K562 treated with DMSO at 1 percent for 12 hours (cell line): Measurements from ENCODE around the gene RDH14. TPM values are rescaled to one million over a fixed set of nuclear protein-coding genes. Genes with fewer than 3 reads are reported as not detected.

ENCODE experiments used
- total RNA-seq: library from RNA; unstranded; fragments of 300-600 nt; gene quantifications from 2 replicates; pipeline ENCODE4 v1.2.3, GENCODE V29; 2022; ENCODE audit not compliant: insufficient read depth

Gene RDH14
- total RNA-seq: 10.7 and 19.2 TPM in 2 replicates

GRCh38 chr2:18560031-18560796, at the start of gene RDH14:
TSS of gene RDH14 (minus strand) at chr2:18560653. CDS start at chr2:18560572, 81 bp downstream.

GRCh38 chr2:18589354-18589753, 28.9 kb upstream of the RDH14 start, which contains the start of gene NT5C1B:
TSS of gene NT5C1B (minus strand) at chr2:18589569. CDS start at chr2:18589468, 101 bp downstream.

Other genes with a start within 250 kb of the RDH14 start
- not detected in 2 replicates for gene NT5C1B, start 28.9 kb upstream of the RDH14 start, total RNA-seq